Measurements from ENCODE around the gene EXOC3L4. TPM values are rescaled to one million over a fixed set of nuclear protein-coding genes. Genes with fewer than 3 reads are reported as not detected.

The EXOC3L4 gene
- total RNA-seq, 1 experiment from 2014 or later = 1.4 TPM

- peaks cover 32% of the 10 kb centered on the region for H3K4me1 ChIP-seq (ENCODE audit: insufficient read depth, low read length)
- CTCF ChIA-PET = interaction anchor here (1.6 kb wide), 1 partner anchor 36 kb away, joined by 5 read pairs; no protein-coding TSS in a partner anchor
- no peak overlapping the region for H3K4me3 ChIP-seq (ENCODE audit: low read length)
- H3K27ac ChIP-seq (ENCODE audit: low read length) = no peak overlapping the region
- H4K20me1 ChIP-seq (ENCODE audit: low read length) = no peaks in the 10 kb centered on the region
- H3K9ac ChIP-seq (ENCODE audit: low read length) = no peak overlapping the region
- BruUV-seq (replicated peaks) = no TSS peak
- no peaks in the 10 kb centered on the region for H3F3A ChIP-seq (ENCODE audit: low read length, unreplicated experiment)
- no peak for ATAC-seq
- TF ChIP-seq, protein P1, sequence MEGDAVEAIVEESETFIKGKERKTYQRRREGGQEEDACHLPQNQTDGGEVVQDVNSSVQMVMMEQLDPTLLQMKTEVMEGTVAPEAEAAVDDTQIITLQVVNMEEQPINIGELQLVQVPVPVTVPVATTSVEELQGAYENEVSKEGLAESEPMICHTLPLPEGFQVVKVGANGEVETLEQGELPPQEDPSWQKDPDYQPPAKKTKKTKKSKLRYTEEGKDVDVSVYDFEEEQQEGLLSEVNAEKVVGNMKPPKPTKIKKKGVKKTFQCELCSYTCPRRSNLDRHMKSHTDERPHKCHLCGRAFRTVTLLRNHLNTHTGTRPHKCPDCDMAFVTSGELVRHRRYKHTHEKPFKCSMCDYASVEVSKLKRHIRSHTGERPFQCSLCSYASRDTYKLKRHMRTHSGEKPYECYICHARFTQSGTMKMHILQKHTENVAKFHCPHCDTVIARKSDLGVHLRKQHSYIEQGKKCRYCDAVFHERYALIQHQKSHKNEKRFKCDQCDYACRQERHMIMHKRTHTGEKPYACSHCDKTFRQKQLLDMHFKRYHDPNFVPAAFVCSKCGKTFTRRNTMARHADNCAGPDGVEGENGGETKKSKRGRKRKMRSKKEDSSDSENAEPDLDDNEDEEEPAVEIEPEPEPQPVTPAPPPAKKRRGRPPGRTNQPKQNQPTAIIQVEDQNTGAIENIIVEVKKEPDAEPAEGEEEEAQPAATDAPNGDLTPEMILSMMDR (conservative IDR thresholded peaks at IDR 0.05; ENCODE audit: low read depth, low read length) = peak; percentile 84
- no peak for TF ChIP-seq EZH2 (IDR thresholded peaks at IDR 0.05; ENCODE audit: low read length, unreplicated experiment)
- intact Hi-C loops (cut with micrococcal nuclease) = loop anchor here (5.0 kb wide), 2 partner anchors 34 to 46 kb away; no protein-coding TSS in a partner anchor
- no peaks in the 10 kb centered on the region for H3K36me3 ChIP-seq (ENCODE audit: low read depth, low read length)
- H3K9me3 ChIP-seq (ENCODE audit: low read length) = no peaks in the 10 kb centered on the region
- POLR2A ChIA-PET (ENCODE audit: unreplicated experiment) = no interaction called here
- H3K79me2 ChIP-seq (ENCODE audit: low read length) = no peaks in the 10 kb centered on the region
- no peaks in the 10 kb centered on the region for H3K27me3 ChIP-seq (ENCODE audit: low read length)
- no peak overlapping the region for H3K4me2 ChIP-seq (ENCODE audit: low read length)
- peak; percentile 76 for DNase-seq
- no peak overlapping the region for H2AFZ ChIP-seq (ENCODE audit: low read length)
- H3K9me2 ChIP-seq (replicated peaks; ENCODE audit: low read length) = no peaks in the 10 kb centered on the region
Observed at GRCh38 chr14:103141117-103141796, 46.7 kb downstream of the EXOC3L4 start.

DNA sequence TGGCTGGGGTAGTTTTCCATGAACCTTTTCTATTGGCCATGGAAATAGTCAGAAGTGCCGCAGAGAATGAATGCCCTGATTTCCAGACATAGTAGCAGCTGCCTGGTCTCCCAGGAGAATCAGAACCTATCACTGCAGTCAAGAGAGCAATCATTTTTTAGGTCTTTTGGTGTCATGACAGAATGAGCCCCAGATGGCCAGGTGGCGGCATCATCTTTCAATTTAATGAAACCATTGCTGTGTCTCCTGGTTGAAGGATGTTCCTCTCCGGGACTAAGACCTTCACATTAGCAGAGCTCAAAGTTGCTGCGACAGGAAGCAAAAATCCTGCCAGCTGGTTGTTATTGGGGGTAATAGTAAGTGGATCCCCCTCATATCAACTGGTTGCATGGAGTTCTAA, 47.5 kb downstream of the EXOC3L4 start:
- Histone ChIP-seq H3K4me2 (ENCODE audit: low read length) (no peak overlapping the region), H3K27me3 (ENCODE audit: low read length) (no peaks in the 10 kb centered on the region), H3K9me3 (ENCODE audit: low read length) (no peaks in the 10 kb centered on the region), H3K9me2 (replicated peaks; ENCODE audit: low read length) (no peaks in the 10 kb centered on the region), H3K4me1 (ENCODE audit: insufficient read depth, low read length) (peaks cover 24% of the 10 kb centered on the region), H3K79me2 (ENCODE audit: low read length) (no peaks in the 10 kb centered on the region), H2AFZ (ENCODE audit: low read length) (no peak overlapping the region), H3K4me3 (ENCODE audit: low read length) (no peak overlapping the region), H4K20me1 (ENCODE audit: low read length) (no peaks in the 10 kb centered on the region), H3K9ac (ENCODE audit: low read length) (no peak overlapping the region), H3K36me3 (ENCODE audit: low read depth, low read length) (no peaks in the 10 kb centered on the region), H3K27ac (ENCODE audit: low read length) (no peak overlapping the region), H3F3A (ENCODE audit: low read length, unreplicated experiment) (no peaks in the 10 kb centered on the region)
- TF ChIP-seq EZH2 (IDR thresholded peaks at IDR 0.05; ENCODE audit: low read length, unreplicated experiment) (no peak), EZH2phosphoT487 (IDR thresholded peaks at IDR 0.05; ENCODE audit: borderline replicate concordance, low read length) (no peak)
- TF ChIP-seq, protein P1 (conservative IDR thresholded peaks at IDR 0.05; ENCODE audit: low read depth, low read length) = no peak
- DNase-seq (no peak), ATAC-seq (no peak)
- ChIA-PET POLR2A (ENCODE audit: unreplicated experiment) (no interaction called here), CTCF (interaction anchor here (0.6 to 0.7 kb wide), 2 partner anchors 135 to 186 kb away, joined by 4 to 7 read pairs; no protein-coding TSS in a partner anchor)
- no TSS peak for BruUV-seq (replicated peaks)
- intact Hi-C loops (cut with micrococcal nuclease) = loop anchor here (5.0 kb wide), 2 partner anchors 35 to 45 kb away; no protein-coding TSS in a partner anchor

GRCh38 chr14:103142721-103143302, 48.3 kb downstream of the EXOC3L4 start:
- intact Hi-C loops (cut with micrococcal nuclease) = loop anchor here (5.0 kb wide), 2 partner anchors 36 to 44 kb away; no protein-coding TSS in a partner anchor
- POLR2A ChIA-PET (ENCODE audit: unreplicated experiment) = no interaction called here

More at GRCh38 chr14:103142721-103143302, 48.3 kb downstream of the EXOC3L4 start:
- Histone ChIP-seq H3K27ac (ENCODE audit: low read length) (peak overlapping the region; percentile 4; the same call in 1 of the 2 replicates), H3K9me3 (ENCODE audit: low read length) (no peaks in the 10 kb centered on the region), H3K79me2 (ENCODE audit: low read length) (no peaks in the 10 kb centered on the region), H3K36me3 (ENCODE audit: low read depth, low read length) (no peaks in the 10 kb centered on the region), H3K27me3 (ENCODE audit: low read length) (no peaks in the 10 kb centered on the region), H3K9ac (ENCODE audit: low read length) (no peak overlapping the region), H3K4me2 (ENCODE audit: low read length) (0 out of 2 replicates have a peak overlapping the region, but pooled peaks have one; percentile 3), H3K4me1 (ENCODE audit: insufficient read depth, low read length) (peaks cover 18% of the 10 kb centered on the region), H3K9me2 (replicated peaks; ENCODE audit: low read length) (no peaks in the 10 kb centered on the region), H3K4me3 (ENCODE audit: low read length) (no peak overlapping the region), H2AFZ (ENCODE audit: low read length) (no peak overlapping the region), H4K20me1 (ENCODE audit: low read length) (no peaks in the 10 kb centered on the region), H3F3A (ENCODE audit: low read length, unreplicated experiment) (no peaks in the 10 kb centered on the region)
- no peak for ATAC-seq
- no TSS peak for BruUV-seq (replicated peaks)
- CTCF ChIA-PET = interaction anchor here (0.6 to 0.7 kb wide), 2 partner anchors 134 to 185 kb away, joined by 4 to 7 read pairs; no protein-coding TSS in a partner anchor
- DNase-seq = no peak
- no peak for TF ChIP-seq EZH2phosphoT487 (IDR thresholded peaks at IDR 0.05; ENCODE audit: borderline replicate concordance, low read length)
- no peak for TF ChIP-seq EZH2 (IDR thresholded peaks at IDR 0.05; ENCODE audit: low read length, unreplicated experiment)
- TF ChIP-seq, protein P1 (conservative IDR thresholded peaks at IDR 0.05; ENCODE audit: low read depth, low read length) = no peak
